ENCODE measurements around the gene PRKCB.
"Not testable (repeated sequence)": the region's sequence is repeated elsewhere in the genome, so short reads cannot be mapped to it uniquely, and the experiment has no call there.

The PRKCB gene

DNA sequence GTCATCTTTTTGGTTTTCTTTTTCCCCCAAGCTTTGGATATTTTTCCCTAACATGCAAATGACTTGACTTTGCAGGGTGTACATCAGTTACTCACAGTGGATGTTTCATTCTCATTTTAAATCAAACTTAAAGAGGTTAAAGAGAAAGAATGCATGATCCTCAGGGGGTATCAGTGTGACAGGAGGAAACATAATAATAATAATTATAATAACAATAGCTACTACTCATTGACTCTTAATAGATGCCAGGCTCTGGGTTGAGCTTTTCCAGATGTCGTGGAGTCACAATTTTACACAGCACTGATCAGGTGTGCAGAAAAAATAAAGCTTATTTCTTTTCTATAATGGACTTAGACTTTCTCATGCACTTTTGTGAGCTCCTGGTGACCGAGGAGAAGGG, 263.1 kb downstream of the PRKCB start:
- no peak for DNase-seq (ENCODE audit: low spot score)

DNA sequence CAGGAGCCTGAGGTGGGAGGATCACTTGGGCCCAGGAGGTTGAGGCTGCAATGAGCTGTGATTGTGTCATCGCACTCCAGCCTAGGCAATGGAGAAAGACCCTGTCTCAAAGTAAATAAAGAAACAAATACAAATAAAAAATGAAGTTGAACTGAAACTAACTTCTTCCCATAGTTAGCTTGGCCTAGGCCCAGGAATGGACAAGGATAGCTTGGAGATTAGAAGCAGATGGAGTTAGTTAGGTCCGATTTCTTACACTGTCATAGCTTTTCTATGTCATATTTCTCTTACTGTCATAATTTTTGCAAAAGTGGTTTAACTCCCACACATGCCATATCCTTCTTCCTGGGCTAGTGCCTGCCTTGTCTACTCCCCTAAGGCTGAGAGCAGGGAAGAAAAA, 265.6 kb downstream of the PRKCB start:
- no peak for DNase-seq (ENCODE audit: low spot score)

DNA sequence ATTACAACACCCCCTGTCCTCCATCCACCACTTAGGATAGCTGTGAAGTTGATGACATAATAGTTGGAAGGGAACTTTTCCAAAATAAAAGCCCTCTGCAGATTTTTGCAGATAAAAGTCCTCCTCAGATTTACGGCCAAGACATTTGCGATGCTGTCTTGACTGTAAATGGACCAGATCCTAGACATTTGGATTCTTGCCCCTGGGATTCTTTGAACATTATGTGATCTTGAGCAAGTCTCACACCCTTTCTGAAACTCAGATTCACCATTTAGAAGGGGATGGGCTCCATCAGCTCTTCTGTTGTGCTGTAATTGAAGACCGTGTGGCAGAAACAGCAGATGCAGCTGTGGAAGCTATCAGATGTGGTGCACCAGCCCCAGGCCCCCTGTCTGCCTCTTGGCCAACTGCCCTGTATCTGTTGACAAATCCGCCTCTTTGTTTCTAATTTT, 266.5 kb downstream of the PRKCB start:
- no peak for DNase-seq (ENCODE audit: low spot score)

DNA sequence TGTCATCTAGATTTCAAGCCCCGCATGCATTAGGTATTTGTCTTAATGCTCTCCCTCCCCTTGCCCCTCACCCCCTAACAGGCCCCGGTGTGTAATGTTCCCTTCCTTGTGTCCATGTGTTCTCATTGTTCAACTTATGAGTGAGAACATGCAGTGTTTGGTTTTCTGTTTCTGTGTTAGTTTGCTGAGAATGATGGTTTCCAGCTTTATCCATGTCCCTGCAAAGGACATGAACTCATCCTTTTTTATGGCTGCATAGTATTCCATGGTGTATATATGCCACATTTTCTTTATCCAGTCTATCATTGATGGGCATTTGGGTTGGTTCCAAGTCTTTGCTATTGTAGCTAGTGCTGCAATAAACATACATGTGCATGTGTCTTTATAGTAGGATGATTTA, 269.7 kb downstream of the PRKCB start:
- not testable (repeated sequence) for DNase-seq (ENCODE audit: low spot score)

DNA sequence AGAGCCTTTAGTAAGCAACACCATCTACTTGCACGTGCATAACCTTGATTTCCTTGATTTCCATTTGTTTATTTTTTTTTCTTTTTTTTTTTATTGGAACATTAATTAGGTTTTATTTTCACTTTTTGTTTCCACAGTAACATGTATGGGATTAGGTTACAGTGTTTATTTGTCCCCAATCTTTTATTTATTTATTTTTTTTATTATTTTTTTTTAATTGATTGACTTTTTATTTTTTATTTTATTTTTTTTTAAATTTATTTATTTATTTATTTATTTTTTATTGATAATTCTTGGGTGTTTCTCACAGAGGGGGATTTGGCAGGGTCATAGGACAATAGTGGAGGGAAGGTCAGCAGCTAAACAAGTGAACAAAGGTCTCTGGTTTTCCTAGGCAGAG, 272.3 kb downstream of the PRKCB start:
- DNase-seq (ENCODE audit: low spot score): not testable (repeated sequence)

DNA sequence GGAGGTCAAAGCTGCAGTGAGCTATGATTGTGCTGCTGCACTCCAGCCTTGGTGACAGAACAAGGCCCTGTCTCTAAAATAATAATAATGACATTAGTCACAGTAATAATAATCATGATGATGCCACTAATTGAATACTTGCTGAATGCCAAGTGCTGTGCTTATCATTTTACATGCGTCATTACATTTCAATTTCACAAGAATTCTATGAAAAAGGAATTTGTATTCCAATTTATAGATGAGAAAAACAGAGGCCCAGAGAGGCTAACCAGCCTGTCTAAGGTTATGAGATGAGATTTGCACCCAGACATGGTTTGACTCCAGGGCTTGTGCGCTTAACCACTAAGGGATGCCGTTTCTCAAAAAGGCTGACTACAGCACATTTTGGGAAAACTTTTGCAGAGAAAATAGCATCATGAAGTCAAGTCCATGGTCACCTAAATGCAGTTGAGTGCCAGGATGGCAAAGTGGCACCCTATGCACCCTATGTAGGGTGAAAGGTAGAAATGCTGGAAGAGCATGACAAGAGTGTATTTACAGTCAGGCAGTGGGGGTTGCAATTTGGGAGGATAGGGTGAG, 276.0 kb downstream of the PRKCB start:
- no peak for DNase-seq (ENCODE audit: low spot score)

DNA sequence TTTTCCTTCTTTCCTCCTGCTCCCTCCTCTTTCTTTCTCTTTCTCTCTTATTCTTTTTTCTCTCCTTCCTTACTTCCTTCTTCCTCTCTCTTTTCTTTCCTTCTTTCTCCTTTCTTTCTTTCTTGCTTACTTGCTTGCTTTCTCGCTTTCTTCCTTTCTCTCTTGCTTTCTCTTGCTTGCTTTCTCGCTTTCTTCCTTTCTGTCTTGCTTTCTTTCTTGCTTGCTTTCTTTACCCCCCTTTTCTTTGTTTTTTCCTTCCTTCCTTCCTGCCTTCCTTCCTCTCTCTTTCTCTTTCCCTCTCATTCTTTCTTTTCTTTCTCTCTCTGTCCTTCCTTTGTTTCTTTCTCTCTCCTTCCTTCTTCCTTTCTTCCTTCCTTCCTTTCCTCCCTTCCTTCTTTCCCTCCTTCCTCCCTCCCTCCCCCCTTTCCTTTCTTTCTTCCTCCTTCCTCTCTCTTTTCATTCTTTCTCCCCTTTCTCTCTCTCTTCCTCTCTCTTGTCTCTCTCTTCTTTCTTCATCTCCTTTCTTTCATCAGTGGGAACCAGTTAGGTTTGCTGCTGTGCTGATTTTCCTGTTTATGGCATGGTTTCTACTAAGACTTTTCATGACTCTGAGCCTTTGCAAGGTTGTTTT, 277.4 kb downstream of the PRKCB start:
- no peak for DNase-seq (ENCODE audit: low spot score)

DNA sequence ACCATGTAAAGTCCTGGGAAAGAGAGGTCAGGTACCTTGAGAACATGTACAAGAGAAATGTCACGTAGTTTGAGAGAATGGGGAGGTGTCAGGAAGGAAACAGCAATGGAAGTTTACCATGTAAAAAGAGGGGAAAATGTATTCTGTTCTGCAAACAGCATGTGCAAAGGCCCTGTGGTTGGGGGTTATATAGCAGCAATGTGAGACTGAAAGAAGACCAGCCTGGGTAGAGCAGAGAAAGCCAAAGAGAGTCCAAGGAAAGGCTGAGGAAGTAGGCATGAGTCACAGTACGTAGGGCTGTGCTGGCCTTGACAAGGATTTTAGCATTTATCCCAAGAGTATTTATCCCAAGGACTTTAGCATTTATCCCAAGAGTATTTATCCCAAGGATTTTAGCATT, 279.1 kb downstream of the PRKCB start:
- no peak for DNase-seq (ENCODE audit: low spot score)

DNA sequence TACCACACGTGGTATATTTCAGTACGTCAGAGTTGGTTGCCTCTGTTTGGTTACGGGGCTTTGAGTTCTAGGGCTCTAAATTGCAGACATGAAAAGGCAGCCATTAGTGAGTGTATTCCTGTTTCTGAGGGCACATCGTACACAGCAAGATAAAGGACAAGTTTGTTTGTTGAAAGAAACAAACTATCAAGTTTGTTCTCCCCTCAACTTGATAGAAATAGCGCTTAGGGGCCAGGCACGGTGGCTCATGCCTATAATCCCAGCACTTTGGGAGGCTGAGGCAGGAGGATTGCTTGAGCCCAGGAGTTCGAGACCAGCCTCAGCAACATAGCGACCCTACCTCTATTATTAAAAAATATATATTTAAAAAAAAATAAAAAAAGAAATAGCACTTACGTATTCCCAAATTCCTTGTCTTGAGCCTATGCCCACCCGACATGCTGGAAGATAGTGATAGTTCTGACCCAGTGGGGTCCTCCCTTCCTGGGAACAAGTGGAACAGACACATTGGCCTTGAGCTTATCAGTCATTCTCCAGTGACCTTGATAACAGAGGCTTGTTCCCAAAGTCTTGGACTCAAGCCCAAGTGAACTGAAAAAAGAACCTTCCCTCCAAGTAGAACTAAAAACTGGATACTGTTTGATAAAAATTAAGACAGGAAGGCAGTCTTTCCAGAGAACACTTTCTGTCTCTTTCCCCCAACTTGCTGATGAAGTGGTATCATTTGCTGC, 280.4 kb downstream of the PRKCB start:
- no peak for DNase-seq (ENCODE audit: low spot score)

DNA sequence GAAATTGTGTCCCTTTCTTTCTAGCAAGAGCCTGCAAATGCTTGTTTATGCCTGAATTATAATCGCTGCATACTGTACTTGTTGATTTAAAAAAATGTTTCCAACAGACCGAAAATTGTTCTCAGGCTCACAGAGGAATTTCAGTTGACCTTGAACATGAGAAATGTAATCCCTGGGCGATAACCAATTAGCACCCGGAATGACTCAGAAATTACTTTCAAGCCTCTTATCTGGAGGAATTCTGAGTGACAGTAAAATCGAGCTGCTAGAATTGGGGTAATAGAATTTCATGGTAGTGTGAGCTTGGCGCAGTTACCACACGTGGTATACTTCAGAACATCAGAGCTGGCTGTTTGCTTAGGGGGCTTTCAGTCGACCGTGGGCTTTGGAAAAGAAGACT, 281.2 kb downstream of the PRKCB start:
- DNase-seq (ENCODE audit: low spot score): no peak

DNA sequence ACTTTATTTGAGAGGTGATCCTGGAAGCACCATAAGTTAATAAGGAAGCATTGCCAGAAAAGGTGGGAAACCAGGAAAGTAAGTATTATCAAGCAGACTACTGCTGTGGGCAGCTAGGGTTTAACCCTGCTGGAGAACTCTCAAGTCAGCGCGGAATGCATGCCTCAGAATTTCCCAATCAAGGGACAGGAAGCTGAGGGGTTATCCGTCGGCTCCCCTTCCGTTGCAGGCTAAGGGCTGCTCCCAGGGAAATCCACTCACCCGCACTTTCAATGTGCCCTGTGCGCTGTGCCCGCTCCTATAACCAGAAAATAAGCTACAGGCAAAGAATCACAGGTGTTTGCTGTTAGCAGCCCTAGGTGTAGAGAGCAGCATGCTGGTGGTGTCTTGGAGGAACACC, 281.9 kb downstream of the PRKCB start:
- DNase-seq (ENCODE audit: low spot score): no peak

DNA sequence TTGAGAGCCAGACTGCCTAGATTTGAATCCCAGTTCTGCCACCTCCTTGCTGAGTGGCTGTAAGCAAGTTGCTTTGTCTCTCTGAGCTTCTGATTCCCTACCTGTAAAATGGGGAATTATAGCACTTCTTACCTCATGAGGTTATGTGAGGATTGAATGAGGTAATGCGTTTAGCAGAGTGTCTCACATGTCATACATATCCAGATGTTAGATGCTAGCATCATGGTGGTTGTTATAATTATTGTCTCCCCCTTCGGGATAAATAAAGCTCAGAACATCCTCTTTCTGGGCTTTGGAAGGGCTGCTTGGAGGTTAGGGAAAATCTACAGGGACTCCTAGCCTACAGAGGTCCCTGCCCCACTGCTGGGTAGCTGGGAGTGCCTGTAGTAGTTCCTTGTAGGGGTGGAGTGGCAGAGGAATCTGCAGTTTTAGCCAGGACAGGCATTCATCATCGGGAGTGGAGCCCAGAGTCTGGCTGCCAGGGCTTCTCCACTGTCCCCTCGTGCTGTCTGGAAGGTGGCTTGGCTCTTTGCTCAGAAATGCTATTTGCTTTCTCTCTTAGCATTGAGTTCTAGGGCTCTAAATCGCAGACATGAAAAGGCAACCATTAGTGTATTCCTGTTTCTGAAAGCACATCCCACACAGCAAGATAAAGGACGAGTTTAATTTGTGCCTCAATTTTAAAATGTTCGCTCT, 282.5 kb downstream of the PRKCB start:
- no peak for DNase-seq (ENCODE audit: low spot score)

DNA sequence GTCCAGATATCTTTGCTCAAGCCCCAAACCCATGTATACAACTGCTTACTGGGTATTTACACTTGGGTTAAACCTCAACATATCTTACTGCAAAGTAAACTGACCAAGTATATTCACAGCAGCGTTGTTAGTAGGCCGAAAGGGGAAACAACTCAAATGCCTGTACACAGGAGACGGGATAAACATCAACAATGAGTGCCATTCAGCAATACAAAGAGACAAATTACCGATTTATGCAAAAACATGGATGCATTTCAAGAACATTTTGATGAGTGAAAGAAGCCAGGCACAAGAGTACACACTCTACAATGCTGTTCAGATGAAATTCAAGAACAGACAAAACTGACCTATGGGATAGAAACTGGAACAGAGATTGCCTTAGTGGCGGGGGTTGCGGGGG, 284.0 kb downstream of the PRKCB start:
- no peak for DNase-seq (ENCODE audit: low spot score)

DNA sequence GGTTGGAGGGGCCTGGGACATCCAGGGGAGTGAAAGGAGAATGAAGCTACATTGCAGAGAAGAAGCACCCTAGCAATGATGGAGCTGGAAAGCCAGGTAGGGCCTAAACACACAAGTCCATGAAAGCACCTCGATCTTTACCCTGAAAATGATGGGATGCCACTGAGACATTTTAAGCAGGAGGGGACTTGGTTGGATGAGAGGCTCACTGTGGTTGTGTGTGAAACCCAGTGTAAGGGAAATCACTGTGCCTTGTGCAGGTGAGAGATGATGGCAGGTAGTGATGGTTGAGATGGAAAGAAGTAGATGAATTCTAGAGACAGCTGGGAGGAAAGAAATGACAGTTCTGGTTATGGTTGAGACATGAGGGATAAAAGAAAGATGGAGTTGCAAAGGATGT, 287.5 kb downstream of the PRKCB start:
- no peak for DNase-seq (ENCODE audit: low spot score)

DNA sequence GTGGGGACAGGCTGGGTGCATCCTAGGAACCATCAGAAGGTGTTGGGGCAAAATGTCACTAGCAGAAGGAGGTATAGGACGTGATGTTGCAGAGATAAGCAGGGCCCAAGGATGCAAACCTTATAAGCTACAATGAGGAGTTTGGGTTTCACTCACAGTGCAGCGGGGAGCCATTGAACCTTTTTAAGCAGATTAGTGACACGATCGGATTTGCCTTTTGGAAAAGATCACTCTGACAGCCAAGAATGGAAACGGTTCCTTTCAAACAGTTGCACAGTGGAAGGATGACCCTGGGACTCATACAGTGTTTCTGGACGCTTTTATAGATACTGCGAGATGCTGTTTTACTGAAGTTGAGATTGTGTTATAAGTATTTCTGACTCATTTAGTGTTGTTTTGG, 288.5 kb downstream of the PRKCB start:
- DNase-seq (ENCODE audit: low spot score): no peak

DNA sequence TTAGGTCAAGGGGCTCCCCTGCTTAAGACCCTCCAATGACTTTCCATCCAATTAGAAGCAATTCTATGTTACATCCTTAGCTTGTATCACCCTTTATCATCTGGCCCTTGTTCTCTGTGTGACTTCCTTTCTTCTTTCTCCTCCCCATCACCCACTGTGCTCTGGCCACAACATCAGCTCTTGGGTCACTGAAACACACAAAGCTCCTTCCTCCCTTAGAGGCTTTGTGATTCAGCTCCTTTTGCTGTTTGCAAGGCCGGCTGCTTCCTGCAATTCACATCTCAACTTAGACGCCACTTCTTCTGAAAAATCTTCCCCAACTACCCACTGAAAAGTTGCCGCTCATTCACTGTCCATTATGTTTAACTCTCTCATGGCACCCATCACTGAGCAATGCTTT, 289.4 kb downstream of the PRKCB start:
- DNase-seq (ENCODE audit: low spot score): no peak

DNA sequence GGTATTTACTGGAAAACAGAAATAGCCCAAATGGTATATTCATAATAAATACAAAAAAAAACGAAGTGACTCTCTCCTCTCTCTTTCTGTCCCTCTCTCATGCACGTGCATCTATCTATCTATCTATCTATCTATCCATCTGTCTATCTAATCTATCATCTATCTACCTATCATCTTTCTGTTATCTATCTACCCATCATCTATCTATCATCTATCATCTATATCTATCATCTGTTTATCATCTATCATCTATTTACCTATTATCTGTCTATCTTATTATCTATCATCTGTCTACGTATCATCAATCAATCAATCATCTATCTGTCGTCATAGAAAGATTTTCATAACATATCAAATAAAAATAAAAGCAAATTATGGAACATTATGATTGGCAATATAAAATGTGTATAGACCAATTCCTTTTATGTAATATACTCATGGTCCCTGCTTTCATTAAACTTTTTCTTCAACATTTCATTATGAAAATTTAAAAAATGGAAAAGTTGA, 293.7 kb downstream of the PRKCB start:
- DNase-seq (ENCODE audit: low spot score): no peak

DNA sequence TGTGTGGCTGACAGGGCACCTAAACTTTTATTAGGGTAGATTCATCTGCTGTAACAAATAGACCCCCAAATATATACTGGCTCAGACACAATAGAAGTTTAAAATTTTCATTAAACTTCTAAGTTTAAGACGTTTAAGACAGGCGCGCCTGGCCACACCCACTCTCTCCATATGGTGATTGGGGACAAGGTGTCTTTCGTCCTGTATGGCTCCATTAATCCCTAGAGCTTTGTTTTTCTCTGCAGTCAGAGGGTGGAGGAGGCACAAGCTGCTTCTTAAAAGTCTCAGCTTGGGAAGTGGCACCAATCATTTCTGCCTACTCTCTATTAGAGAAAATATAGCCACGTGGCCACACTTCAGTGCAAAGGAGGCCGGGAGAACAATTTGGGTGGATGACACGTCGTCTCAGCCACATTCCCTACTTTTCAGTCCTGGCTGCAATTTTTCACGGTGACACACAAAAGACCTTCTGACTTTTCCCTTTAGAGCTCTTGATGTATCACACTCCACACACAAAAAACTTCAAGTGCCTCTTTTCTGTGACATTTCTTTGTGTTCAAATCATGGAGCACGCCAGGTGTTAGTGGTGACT, 294.8 kb downstream of the PRKCB start:
- DNase-seq (ENCODE audit: low spot score): no peak

DNA sequence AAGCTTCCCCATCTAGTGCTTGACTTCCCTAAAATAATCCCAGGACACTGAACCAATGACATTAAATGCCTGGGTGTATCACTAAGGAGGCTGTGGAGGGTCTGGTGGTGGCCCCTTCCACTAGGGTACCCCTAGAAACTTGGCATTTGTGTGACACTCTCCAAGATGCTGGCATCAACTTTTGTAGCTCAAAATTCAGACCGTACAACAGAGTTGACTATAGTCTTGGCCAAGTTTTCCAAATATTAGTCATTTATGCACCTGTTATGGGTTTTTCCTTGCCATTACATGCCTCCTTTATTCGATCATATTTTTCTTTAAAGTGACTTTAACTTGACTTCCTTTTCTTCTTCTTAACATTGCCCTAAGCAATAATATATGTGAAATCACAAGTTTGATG, 295.5 kb downstream of the PRKCB start:
- no peak for DNase-seq (ENCODE audit: low spot score)

DNA sequence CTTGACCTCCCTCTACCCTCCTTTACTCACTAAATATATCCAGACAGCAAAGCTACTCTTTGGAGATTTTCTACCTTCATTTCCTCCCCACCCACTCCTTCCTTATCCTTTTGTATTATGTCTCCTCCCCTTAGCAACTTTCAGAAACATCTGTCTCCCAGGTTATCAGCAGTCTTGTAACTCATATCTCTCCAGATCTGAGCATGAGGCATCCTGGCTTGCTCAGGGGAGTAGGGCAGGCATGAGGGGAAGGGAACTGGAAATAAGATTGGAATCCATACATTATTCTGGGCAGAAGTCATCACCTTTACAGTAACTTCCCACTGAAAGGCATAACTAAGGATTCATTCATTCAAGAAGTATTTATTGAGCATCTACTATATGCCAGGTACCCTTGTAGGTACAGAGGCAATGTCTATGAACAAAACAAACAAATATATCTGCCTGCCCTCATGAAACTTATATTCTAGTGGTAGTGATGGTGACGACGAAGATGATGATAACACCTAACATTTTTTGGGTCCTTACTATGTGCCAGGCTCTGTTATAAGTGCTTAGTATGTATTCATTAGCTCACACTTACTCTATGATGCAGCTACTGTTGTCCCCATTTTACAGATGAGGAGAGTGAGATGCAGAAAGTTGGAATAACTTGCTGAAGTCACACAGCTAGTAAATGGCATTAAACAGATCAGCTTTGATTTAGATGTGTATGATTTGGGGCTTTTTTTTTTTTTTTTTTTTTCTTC, 296.4 kb downstream of the PRKCB start:
- no peak for DNase-seq (ENCODE audit: low spot score)

DNA sequence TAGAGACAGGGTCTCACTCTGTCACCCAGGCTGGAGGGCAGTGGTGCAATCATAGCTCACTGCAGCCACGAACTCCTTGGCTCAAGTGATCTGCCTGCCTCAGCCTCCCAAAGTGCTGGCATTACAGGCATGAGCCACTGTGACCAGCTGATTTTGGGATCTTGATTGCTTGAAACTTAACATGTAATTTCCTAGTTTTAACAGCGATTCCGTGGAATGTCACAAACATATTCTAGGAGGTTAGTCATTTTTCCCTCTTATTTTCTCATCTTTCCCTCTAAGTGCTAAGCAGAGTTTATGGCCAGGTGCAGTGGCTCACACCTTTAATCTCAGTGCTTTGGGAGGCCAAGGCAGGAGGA, 297.0 kb downstream of the PRKCB start:
- DNase-seq (ENCODE audit: low spot score): no peak
